Muscle of leg (tissue), 16 donors: ENCODE results near the gene CD40LG. TPM values are rescaled to one million over a fixed set of nuclear protein-coding genes. Genes with fewer than 3 reads are reported as not detected.

Source experiments
- DNase-seq: peaks from one replicate; pipeline ENCODE4 v3.0.0; 2013
- H3K27ac ChIP-seq: one replicate; pipeline ENCODE4 v1.5.1; 2013; ENCODE audit warnings: mild to moderate bottlenecking, low read length, control low read depth
- H3K27me3 ChIP-seq: one replicate; pipeline ENCODE4 v1.6.1; 2013; ENCODE audit warnings: low read length; ENCODE audit not compliant: control insufficient read depth, insufficient read depth
- H3K36me3 ChIP-seq: one replicate; pipeline ENCODE4 v1.6.1; 2013; ENCODE audit warnings: low read length; ENCODE audit not compliant: control insufficient read depth, insufficient read depth
- H3K4me1 ChIP-seq: one replicate; pipeline ENCODE4 v1.6.1; 2013; ENCODE audit warnings: low read length; ENCODE audit not compliant: control insufficient read depth, insufficient read depth
- H3K4me3 ChIP-seq: one replicate; pipeline ENCODE4 v1.5.1; 2013; ENCODE audit warnings: low read length, control low read depth
- H3K9me3 ChIP-seq: replicated peaks from 2 replicates; pipeline ENCODE4 v1.6.1; 2013; ENCODE audit warnings: low read depth, low read length; ENCODE audit not compliant: control insufficient read depth
- WGBS: methylation state at CpG from one replicate; pipeline ENCODE4 v1.1.5; 2013; ENCODE audit warnings: missing lambda C conversion rate; ENCODE audit not compliant: insufficient coverage; 5-methylcytosine and 5-hydroxymethylcytosine counted together
- long read RNA-seq, 11 donors: transcript quantifications; one replicate each; lab custom pipeline, GENCODE V29; 2026
- polyA plus RNA-seq, 8 donors: library from polyadenylated mRNA; unstranded; fragments of 120-200 nt; gene quantifications; one replicate each; pipeline versions ENCODE4 v1.2.1 to v1.2.3, GENCODE V29; 2013; ENCODE audit warnings: inconsistent platforms in 1 of 8, low replicate concordance in 1 of 8; ENCODE audit not compliant: insufficient read length in 8 of 8, insufficient read depth in 1 of 8
- total RNA-seq: library from RNA; stranded (reverse); fragments of 120-200 nt; gene quantifications from one replicate; pipeline ENCODE4 v1.2.4, GENCODE V29; 2013

CD40LG gene
- total RNA-seq (not detected), polyA plus RNA-seq (under 1 TPM in 2 of 8 donors, not detected in 6; 0.11 to 0.15 TPM)
- long read RNA-seq, donor 1 = 0 reads
- long read RNA-seq, donor 2 = 0 reads
- long read RNA-seq, donor 3 = 0 reads
- long read RNA-seq, donor 4, partial matches to known transcripts = 0 of 1 reads
- long read RNA-seq, donor 4, other reads (novel, unspliced or antisense) = 0 of 1 reads
- long read RNA-seq, donor 5 = 0 reads
- long read RNA-seq, donor 6 = 0 reads
- long read RNA-seq, donor 7 = 0 reads
- long read RNA-seq, donor 8 = 0 reads
- long read RNA-seq, donor 9 = 0 reads
- long read RNA-seq, donor 10 = 0 reads
- long read RNA-seq, donor 11 = 0 reads

- Histone ChIP-seq H3K9me3 (no peaks in the 10 kb centered on the region), H3K4me1 (no peaks in the 10 kb centered on the region), H3K4me3 (no peak within 1 kb of the TSS), H3K36me3 (no peaks in the 10 kb centered on the region), H3K27me3 (peaks cover 16% of the 10 kb centered on the region), H3K27ac (no peak within 1 kb of the TSS)
- no peak for DNase-seq
- 83% methylated on average over 2 of the region's 10 CpGs for WGBS
These were observed at the start of gene CD40LG for GRCh38 chrX:136647677-136648360. CD40LG (plus strand) TSS chrX:136648158; CDS start chrX:136648249, 91 bp downstream.

GRCh38 chrX:136598631-136599030, 49.3 kb upstream of the CD40LG start:
- whole genome bisulfite sequencing = 58% methylated on average over 7 of the region's 8 CpGs
- no peaks in the 10 kb centered on the region for H3K9me3 ChIP-seq
- no peaks in the 10 kb centered on the region for H3K36me3 ChIP-seq
- no peak overlapping the region for H3K27ac ChIP-seq
- no peak for DNase-seq
- no peak overlapping the region for H3K4me3 ChIP-seq
- H3K27me3 ChIP-seq = no peaks in the 10 kb centered on the region
- no peaks in the 10 kb centered on the region for H3K4me1 ChIP-seq

GRCh38 chrX:136600059-136600458, 47.9 kb upstream of the CD40LG start:
- H3K4me1 ChIP-seq = no peaks in the 10 kb centered on the region
- no peak overlapping the region for H3K27ac ChIP-seq
- no peaks in the 10 kb centered on the region for H3K27me3 ChIP-seq
- no CpG with 5 or more reads among the region's 1 CpG for whole genome bisulfite sequencing
- DNase-seq = no peak
- no peak overlapping the region for H3K4me3 ChIP-seq
- H3K9me3 ChIP-seq = no peaks in the 10 kb centered on the region
- H3K36me3 ChIP-seq = no peaks in the 10 kb centered on the region

GRCh38 chrX:136607236-136607635, 40.7 kb upstream of the CD40LG start:
- WGBS = 60% methylated on average over 2 of the region's 3 CpGs
- H3K9me3 ChIP-seq = no peaks in the 10 kb centered on the region
- H3K4me3 ChIP-seq = no peak overlapping the region
- peaks cover 12% of the 10 kb centered on the region for H3K27me3 ChIP-seq
- no peak for DNase-seq
- no peak overlapping the region for H3K27ac ChIP-seq
- H3K4me1 ChIP-seq = no peaks in the 10 kb centered on the region
- no peaks in the 10 kb centered on the region for H3K36me3 ChIP-seq

- Histone ChIP-seq H3K27me3 (peaks cover 12% of the 10 kb centered on the region), H3K36me3 (no peaks in the 10 kb centered on the region), H3K4me1 (no peaks in the 10 kb centered on the region), H3K27ac (no peak overlapping the region), H3K4me3 (no peak overlapping the region), H3K9me3 (no peaks in the 10 kb centered on the region)
- WGBS = 54% methylated on average over 6 of the region's 10 CpGs
- DNase-seq = peak; percentile 16
These were observed 39.5 kb upstream of the CD40LG start for GRCh38 chrX:136608295-136608933.

- peaks cover 16% of the 10 kb centered on the region for H3K27me3 ChIP-seq
- WGBS = 80% methylated on average over 2 of the region's 6 CpGs
- H3K4me1 ChIP-seq = no peaks in the 10 kb centered on the region
- DNase-seq = no peak
- H3K36me3 ChIP-seq = no peaks in the 10 kb centered on the region
- no peak overlapping the region for H3K4me3 ChIP-seq
- no peak overlapping the region for H3K27ac ChIP-seq
- no peaks in the 10 kb centered on the region for H3K9me3 ChIP-seq
These were observed 30.8 kb upstream of the CD40LG start for GRCh38 chrX:136616987-136617685.

GRCh38 chrX:136619899-136620505, 28.0 kb upstream of the CD40LG start:
- no peak overlapping the region for H3K4me3 ChIP-seq
- no peak overlapping the region for H3K27ac ChIP-seq
- DNase-seq = no peak
- 85% methylated on average over 4 of the region's 14 CpGs for WGBS
- H3K36me3 ChIP-seq = no peaks in the 10 kb centered on the region
- no peaks in the 10 kb centered on the region for H3K4me1 ChIP-seq
- no peaks in the 10 kb centered on the region for H3K9me3 ChIP-seq
- peaks cover 19% of the 10 kb centered on the region for H3K27me3 ChIP-seq

GRCh38 chrX:136620780-136621179, 27.2 kb upstream of the CD40LG start:
- Histone ChIP-seq H3K4me1 (no peaks in the 10 kb centered on the region), H3K4me3 (no peak overlapping the region), H3K36me3 (no peaks in the 10 kb centered on the region), H3K27me3 (peaks cover 17% of the 10 kb centered on the region), H3K9me3 (no peaks in the 10 kb centered on the region), H3K27ac (no peak overlapping the region)
- no peak for DNase-seq

GRCh38 chrX:136622568-136622967, 25.4 kb upstream of the CD40LG start:
- no peaks in the 10 kb centered on the region for H3K36me3 ChIP-seq
- no peak for DNase-seq
- WGBS = no CpG with 5 or more reads among the region's 4 CpGs
- H3K27ac ChIP-seq = no peak overlapping the region
- H3K4me1 ChIP-seq = no peaks in the 10 kb centered on the region
- no peak overlapping the region for H3K4me3 ChIP-seq
- H3K27me3 ChIP-seq = peaks cover 14% of the 10 kb centered on the region
- H3K9me3 ChIP-seq = no peaks in the 10 kb centered on the region
